HG03521 (cell line): ENCODE data around the gene PRKCA.

Experiments
- ATAC-seq: cut with Tn5 transposase; IDR thresholded peaks from one replicate; pipeline ENCODE4 v1.9.1; 2021; ENCODE audit warnings: mild to moderate bottlenecking, moderate library complexity; ENCODE audit not compliant: unreplicated experiment

The PRKCA gene

GRCh38 chr17:66750781-66751543 is 448.5 kb downstream of the PRKCA start:
- ATAC-seq: no peak

GRCh38 chr17:66751771-66752170 is 449.4 kb downstream of the PRKCA start:
- ATAC-seq: no peak

GRCh38 chr17:66752411-66752810 is 450.0 kb downstream of the PRKCA start:
- ATAC-seq: no peak

- no peak for ATAC-seq
Measured at GRCh38 chr17:66753126-66753920, 450.9 kb downstream of the PRKCA start.

GRCh38 chr17:66755101-66755943 is 452.9 kb downstream of the PRKCA start:
- no peak for ATAC-seq

GRCh38 chr17:66755944-66756290 is 453.5 kb downstream of the PRKCA start:
- ATAC-seq: no peak

GRCh38 chr17:66760324-66760723 is 457.9 kb downstream of the PRKCA start:
- no peak for ATAC-seq

GRCh38 chr17:66762276-66762675 is 459.9 kb downstream of the PRKCA start:
- ATAC-seq: no peak

GRCh38 chr17:66763056-66763455 is 460.6 kb downstream of the PRKCA start:
- ATAC-seq: no peak

- no peak for ATAC-seq
Measured at GRCh38 chr17:66764506-66764905, 462.1 kb downstream of the PRKCA start.

GRCh38 chr17:66767154-66767933 is 464.9 kb downstream of the PRKCA start:
- no peak for ATAC-seq

GRCh38 chr17:66769911-66770310 is 467.5 kb downstream of the PRKCA start:
- no peak for ATAC-seq

GRCh38 chr17:66772148-66772812 is 469.9 kb downstream of the PRKCA start:
- ATAC-seq: no peak

- ATAC-seq: no peak
Measured at GRCh38 chr17:66775271-66775670, 472.9 kb downstream of the PRKCA start.

GRCh38 chr17:66775881-66776400 is 473.5 kb downstream of the PRKCA start:
- no peak for ATAC-seq

GRCh38 chr17:66776999-66777688 is 474.7 kb downstream of the PRKCA start:
- no peak for ATAC-seq

- ATAC-seq: no peak
Measured at GRCh38 chr17:66777689-66778225, 475.3 kb downstream of the PRKCA start.

- ATAC-seq: no peak
Measured at GRCh38 chr17:66778531-66779236, 476.3 kb downstream of the PRKCA start.
